ENCODE data around the gene ZDHHC5.

Gene ZDHHC5

GRCh38 chr11:57729479-57729878 is 61.6 kb downstream of the ZDHHC5 start:
- DNase-seq (ENCODE audit: low spot score): no peak

- DNase-seq (ENCODE audit: low spot score): no peak
These were observed 64.7 kb downstream of the ZDHHC5 start for GRCh38 chr11:57732661-57733060.

- DNase-seq (ENCODE audit: low spot score): no peak
These were observed 67.8 kb downstream of the ZDHHC5 start for GRCh38 chr11:57735619-57736298.

- DNase-seq (ENCODE audit: low spot score): peak; percentile 98
These were observed 73.5 kb downstream of the ZDHHC5 start, which contains the start of gene SELENOH for GRCh38 chr11:57741132-57742086. SELENOH (plus strand) TSS chr11:57741491; CDS start chr11:57741596, 105 bp downstream.

- DNase-seq (ENCODE audit: low spot score): no peak
These were observed 74.2 kb downstream of the ZDHHC5 start for GRCh38 chr11:57742087-57742452.

- no peak for DNase-seq (ENCODE audit: low spot score)
These were observed 76.4 kb downstream of the ZDHHC5 start for GRCh38 chr11:57744357-57744756.

- DNase-seq (ENCODE audit: low spot score): no peak
These were observed 77.3 kb downstream of the ZDHHC5 start for GRCh38 chr11:57745206-57745605.

GRCh38 chr11:57746920-57747319 is 79.0 kb downstream of the ZDHHC5 start:
- no peak for DNase-seq (ENCODE audit: low spot score)

All from cerebellar cortex (tissue), 1 donor.